Measurements from ENCODE around the gene OST4.

DNA sequence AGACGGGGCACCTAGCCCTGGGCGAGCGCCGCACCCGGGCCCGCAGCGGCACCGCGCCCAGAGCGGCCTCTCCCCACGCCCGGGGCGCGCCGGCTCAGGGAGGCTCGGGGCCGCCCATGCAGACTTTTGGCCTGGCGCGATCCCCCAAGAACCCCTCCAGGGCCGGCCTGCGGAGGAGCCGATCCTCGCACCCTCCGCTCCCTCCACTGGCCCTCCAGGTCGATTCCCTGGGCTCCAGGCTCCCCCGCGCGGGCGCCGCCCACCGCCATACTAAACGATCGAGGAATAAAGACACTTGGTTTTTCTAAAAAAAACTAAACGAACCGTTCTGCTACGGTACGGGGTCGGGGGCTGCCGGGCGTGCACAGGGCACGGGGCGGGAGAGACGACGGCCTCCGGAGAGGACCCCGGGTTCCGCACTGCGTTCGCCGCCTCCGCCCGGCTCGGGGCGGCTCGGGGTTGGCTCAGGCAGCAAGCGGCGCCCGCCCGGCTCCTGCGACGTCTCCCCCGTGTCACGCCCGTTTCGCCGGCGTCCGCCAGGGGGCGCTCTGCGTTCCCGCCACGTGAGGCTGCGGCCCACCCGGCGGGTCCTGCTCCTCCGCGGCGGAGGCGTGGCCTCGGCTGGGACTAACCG is 14.8 kb upstream of the OST4 start:
- TF ChIP-seq CTCF (IDR thresholded peaks at IDR 0.05): peak; percentile 98
- TF ChIP-seq RFX5 (IDR thresholded peaks at IDR 0.05): no peak
- peak; percentile 97 for TF ChIP-seq MAX (IDR thresholded peaks at IDR 0.05)
- no peak for TF ChIP-seq REST (IDR thresholded peaks at IDR 0.05)
- no peak for TF ChIP-seq FOSL2 (IDR thresholded peaks at IDR 0.05)
- no peak for TF ChIP-seq FOSL2 (CRISPR knock-in tag; IDR thresholded peaks at IDR 0.05)
- TF ChIP-seq EP300 (IDR thresholded peaks at IDR 0.05): no peak
- TF ChIP-seq ZFP36 (IDR thresholded peaks at IDR 0.05; ENCODE audit: borderline replicate concordance, partially characterized antibody): no peak
- peak; percentile 41; the same call in 1 of the 2 replicates for TF ChIP-seq POLR2A (IDR thresholded peaks at IDR 0.05; ENCODE audit: low read length)
- peak in 1 of 2 experiments; percentile 53; a peak in 2 of 5 replicates for TF ChIP-seq JUN (IDR thresholded peaks at IDR 0.05)
- no peak for TF ChIP-seq NFE2L2 (conservative IDR thresholded peaks at IDR 0.05; ENCODE audit: low read length)
- TF ChIP-seq ZNF302 (CRISPR knock-in tag; IDR thresholded peaks at IDR 0.05): no peak

Data from A549 (cell line).